SH-SY5Y (cell line): Measurements from ENCODE around the gene SPACDR.

Experiments
- GATA2 ChIP-seq: IDR thresholded peaks from 2 replicates; pipeline ENCODE4 v1.6.1; 2011; ENCODE audit warnings: mild to moderate bottlenecking, low read depth, low read length
- GATA3 ChIP-seq: IDR thresholded peaks from 2 replicates; pipeline ENCODE4 v1.6.1; 2011; ENCODE audit warnings: low read depth, mild to moderate bottlenecking, low read length, moderate library complexity

- TF ChIP-seq GATA2 (no peak), GATA3 (no peak)
Observed at GRCh38 chr7:100428967-100429636, 35.0 kb downstream of the SPACDR start.
